Measurements from ENCODE around the gene SLC49A4.

The SLC49A4 gene

DNA sequence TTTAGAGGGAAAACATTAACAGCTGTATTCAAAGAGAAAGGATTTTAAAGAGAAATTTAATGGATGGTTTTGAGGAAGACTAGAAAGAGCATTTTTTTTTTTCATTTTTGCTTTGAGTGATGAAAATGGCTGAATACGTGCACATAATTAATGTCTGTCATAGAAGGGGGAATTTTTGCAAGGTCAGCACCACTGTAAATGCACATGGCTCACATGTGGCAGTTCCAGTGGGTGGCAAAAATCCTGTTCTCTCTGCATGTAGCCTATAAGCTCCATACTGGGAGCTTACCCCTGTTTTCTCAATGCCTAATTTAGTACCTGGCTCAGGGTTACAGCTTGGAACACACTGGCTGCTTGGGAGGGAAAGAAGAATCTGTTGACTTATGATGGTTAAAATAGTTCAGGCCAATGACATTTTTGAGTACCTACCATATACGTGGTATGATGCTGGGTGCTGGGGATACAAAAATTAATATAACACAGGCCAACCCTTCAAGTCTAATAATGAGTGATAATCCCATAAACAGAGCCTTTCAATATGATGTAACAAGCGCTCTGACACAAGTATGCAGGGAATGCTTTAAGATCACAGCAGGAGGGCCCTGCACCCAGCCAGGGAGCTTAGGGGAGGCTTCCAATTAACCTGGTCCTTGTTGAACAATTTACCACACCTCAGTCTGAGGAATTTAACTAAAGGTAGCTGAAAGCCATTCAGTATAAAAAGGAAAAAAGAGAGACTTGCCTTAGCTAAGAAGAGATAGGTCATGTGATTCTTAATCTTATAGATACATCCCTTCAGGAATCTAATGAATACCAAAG, 34.2 kb upstream of the SLC49A4 start:
- DNase-seq (ENCODE audit: low read depth, low spot score) = peak; percentile 64

DNA sequence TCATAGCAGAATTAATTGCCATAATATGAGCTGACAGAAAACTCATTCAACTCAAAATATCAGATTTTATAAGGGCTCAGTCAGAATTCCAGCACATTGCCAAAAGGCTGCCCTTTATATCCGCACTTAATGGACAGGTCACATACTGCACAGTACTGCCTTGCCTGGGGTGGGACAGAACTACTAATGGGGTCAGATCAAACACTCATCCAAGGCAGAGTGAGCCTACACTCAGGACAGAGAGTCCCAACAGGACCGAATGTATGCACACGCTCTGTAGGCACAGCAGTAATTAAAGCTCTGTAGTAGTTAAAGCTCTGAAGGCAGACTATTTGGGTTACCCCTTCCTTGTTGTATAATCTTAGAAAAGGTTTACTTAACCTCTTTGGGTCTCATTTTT, 28.4 kb upstream of the SLC49A4 start:
- DNase-seq (ENCODE audit: low read depth, low spot score) = no peak
- Histone ChIP-seq H3K9me3 (ENCODE audit: low read depth, low read length) (no peaks in the 10 kb centered on the region), H3K9ac (ENCODE audit: insufficient read length) (no peak overlapping the region), H3K36me3 (ENCODE audit: insufficient read depth, low read length) (0 out of 2 replicates have a peak, but pooled peaks cover 9% of the 10 kb centered on the region), H3K4me3 (no peak overlapping the region), H3K27ac (peak overlapping the region; percentile 11; the same call in 1 of the 2 replicates)
- TF ChIP-seq FOXP2 (optimal IDR thresholded peaks at IDR 0.05; ENCODE audit: control extremely low read depth, extremely low read length, insufficient read depth) (no peak), EZH2 (IDR thresholded peaks at IDR 0.05) (no peak), POLR2AphosphoS5 (IDR thresholded peaks at IDR 0.05; ENCODE audit: borderline replicate concordance, low read depth, low read length) (no peak)

More for the DNA sequence above, 34.2 kb upstream of the SLC49A4 start:
- TF ChIP-seq POLR2AphosphoS5 (IDR thresholded peaks at IDR 0.05; ENCODE audit: borderline replicate concordance, low read depth, low read length) = peak; percentile 46; the same call in 1 of the 2 replicates
- TF ChIP-seq EZH2 (IDR thresholded peaks at IDR 0.05) = no peak
- TF ChIP-seq FOXP2 (optimal IDR thresholded peaks at IDR 0.05; ENCODE audit: control extremely low read depth, extremely low read length, insufficient read depth) = peak; percentile 63
- Histone ChIP-seq H3K9ac (ENCODE audit: insufficient read length) (peak overlapping the region; percentile 68), H3K36me3 (ENCODE audit: insufficient read depth, low read length) (0 out of 2 replicates have a peak, but pooled peaks cover 11% of the 10 kb centered on the region), H3K4me3 (peak overlapping the region; percentile 60), H3K27ac (peak overlapping the region; percentile 96), H3K9me3 (ENCODE audit: low read depth, low read length) (no peaks in the 10 kb centered on the region)

DNA sequence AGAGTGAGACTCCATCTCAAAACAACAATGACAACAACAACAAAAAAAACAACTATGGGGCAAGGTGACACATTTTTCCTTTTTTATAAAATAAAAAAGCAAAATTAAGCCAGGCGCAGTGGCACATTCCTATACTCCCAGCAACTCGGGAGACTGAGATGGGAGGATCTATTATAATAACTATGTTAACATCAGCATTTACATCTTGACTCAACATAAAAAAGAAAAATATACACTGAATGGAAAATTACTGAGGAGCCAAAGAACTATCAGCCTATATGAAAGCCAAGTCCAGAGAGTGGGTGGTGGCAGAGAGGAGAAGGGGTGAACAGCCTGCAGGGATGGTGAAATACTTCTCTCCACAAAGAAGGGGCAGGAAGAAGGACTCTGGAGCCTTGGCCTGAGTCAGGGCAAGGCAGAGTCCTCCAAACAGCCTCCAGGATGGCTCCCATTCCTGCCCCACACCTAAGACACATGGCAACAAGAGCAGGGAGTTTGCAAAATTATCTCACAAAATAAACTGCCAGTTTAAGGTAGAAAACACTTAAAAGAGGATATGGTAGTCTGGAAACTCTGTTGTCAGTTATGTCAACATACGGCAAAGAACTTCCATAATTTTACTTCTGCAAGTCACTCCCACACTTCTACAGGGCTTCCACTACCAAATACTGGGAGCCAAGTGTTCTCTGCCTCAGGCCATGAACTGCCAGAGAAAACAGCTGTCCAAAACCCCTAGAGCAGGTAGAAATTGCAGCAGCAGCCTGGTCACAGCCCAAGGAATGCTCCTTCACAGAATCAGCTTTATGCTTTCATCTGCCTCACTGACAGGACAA, 27.1 kb upstream of the SLC49A4 start:
- DNase-seq (ENCODE audit: low read depth, low spot score) = no peak
- Histone ChIP-seq H3K36me3 (ENCODE audit: insufficient read depth, low read length) (0 out of 2 replicates have a peak, but pooled peaks cover 9% of the 10 kb centered on the region), H3K4me3 (no peak overlapping the region), H3K9ac (ENCODE audit: insufficient read length) (no peak overlapping the region), H3K27ac (peak overlapping the region; percentile 70), H3K9me3 (ENCODE audit: low read depth, low read length) (no peaks in the 10 kb centered on the region)
- TF ChIP-seq EZH2 (IDR thresholded peaks at IDR 0.05) = no peak
- no peak for TF ChIP-seq POLR2AphosphoS5 (IDR thresholded peaks at IDR 0.05; ENCODE audit: borderline replicate concordance, low read depth, low read length)
- no peak for TF ChIP-seq FOXP2 (optimal IDR thresholded peaks at IDR 0.05; ENCODE audit: control extremely low read depth, extremely low read length, insufficient read depth)

DNA sequence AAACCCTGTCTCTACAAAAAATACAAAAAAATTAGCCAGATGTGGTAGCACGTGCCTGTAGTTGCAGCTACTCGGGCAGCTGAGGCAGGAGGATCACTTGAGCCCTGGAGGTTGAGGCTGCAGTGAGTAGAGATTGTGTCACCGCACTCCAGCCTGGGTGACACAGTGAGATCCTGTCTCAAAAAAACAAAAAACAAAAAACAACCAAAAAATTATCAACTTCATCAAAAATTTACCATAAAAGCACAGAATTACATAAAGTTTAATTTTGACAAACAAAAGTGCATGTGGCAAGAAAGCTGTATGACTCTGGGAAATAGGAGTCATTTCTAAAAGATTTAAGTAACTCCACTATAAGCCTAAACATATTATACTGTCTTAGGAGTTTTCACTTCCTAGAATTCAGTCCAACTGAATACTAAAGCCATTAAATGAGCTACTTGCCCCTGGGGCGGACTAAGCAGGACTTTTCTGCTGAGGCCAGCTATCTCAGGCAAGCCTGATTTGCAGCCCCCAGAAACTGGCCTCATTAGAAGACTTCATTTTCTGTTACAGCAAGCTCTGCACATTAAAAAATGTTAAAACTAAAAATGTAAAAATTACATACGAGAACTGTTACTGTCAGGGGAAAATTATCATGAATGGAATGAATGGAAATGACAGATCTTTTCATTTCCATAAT, 24.2 kb upstream of the SLC49A4 start:
- peak overlapping the region; percentile 67 for H3K4me3 ChIP-seq
- H3K36me3 ChIP-seq (ENCODE audit: insufficient read depth, low read length) = 0 out of 2 replicates have a peak, but pooled peaks cover 5% of the 10 kb centered on the region
- H3K9me3 ChIP-seq (ENCODE audit: low read depth, low read length) = no peaks in the 10 kb centered on the region
- DNase-seq (ENCODE audit: low read depth, low spot score) = no peak
- H3K27ac ChIP-seq = peak overlapping the region; percentile 96
- TF ChIP-seq EZH2 (IDR thresholded peaks at IDR 0.05) = no peak
- TF ChIP-seq POLR2AphosphoS5 (IDR thresholded peaks at IDR 0.05; ENCODE audit: borderline replicate concordance, low read depth, low read length) = peak; percentile 59; the same call in 1 of the 2 replicates
- H3K9ac ChIP-seq (ENCODE audit: insufficient read length) = peak overlapping the region; percentile 56

DNA sequence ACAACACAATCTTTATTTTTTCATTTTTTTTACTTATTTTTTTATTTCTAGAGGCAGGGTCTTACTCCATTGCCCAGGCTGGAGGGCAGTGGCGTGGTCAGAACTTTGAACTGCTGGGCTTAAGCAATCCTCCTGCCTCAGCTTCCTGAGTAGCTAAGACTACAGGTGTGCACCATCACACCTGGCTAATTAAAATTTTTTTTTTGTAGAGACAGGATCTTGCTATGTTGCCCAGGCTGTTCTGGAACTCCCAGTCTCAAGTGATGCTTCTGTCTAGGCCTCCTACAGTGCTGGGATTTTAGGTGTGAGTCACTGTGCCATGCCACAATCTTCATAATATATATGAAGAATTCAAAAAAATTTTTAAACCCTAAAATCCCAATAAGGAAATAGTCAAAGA, 22.0 kb upstream of the SLC49A4 start:
- Histone ChIP-seq H3K9me3 (ENCODE audit: low read depth, low read length) (no peaks in the 10 kb centered on the region), H3K36me3 (ENCODE audit: insufficient read depth, low read length) (0 out of 2 replicates have a peak, but pooled peaks cover 3% of the 10 kb centered on the region), H3K4me3 (no peak overlapping the region), H3K27ac (no peak overlapping the region), H3K9ac (ENCODE audit: insufficient read length) (no peak overlapping the region)
- TF ChIP-seq EZH2 (IDR thresholded peaks at IDR 0.05) = no peak
- no peak for TF ChIP-seq POLR2AphosphoS5 (IDR thresholded peaks at IDR 0.05; ENCODE audit: borderline replicate concordance, low read depth, low read length)
- no peak for TF ChIP-seq FOXP2 (optimal IDR thresholded peaks at IDR 0.05; ENCODE audit: control extremely low read depth, extremely low read length, insufficient read depth)
- DNase-seq (ENCODE audit: low read depth, low spot score) = no peak

DNA sequence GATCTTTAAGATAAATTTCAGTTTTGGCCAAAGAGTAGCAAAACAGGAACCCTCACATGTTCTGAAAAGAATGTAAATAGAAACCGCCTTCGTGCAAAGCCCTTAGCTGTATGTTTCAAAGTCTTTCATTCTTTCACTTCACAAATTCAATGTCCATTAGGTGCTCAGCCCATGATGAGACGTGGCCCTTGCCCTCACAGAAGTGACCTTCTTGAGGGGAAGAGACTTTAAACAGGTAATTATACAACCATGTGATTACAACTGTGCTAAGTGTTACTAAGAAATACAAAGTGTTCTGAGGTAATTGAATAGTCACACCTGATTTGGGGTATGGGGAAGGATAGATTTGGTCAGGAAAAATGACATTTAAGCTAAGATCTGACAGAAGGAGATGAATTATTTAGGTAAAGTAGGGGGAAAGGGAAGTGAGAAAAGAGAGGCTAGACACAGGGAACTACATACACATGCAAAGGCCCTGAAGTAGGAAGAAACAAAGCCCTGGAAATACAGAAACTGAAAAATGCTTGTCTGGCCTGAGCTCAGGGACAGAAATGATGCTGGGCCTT, 20.8 kb upstream of the SLC49A4 start:
- Histone ChIP-seq H3K9me3 (ENCODE audit: low read depth, low read length) (no peaks in the 10 kb centered on the region), H3K36me3 (ENCODE audit: insufficient read depth, low read length) (0 out of 2 replicates have a peak, but pooled peaks cover 3% of the 10 kb centered on the region), H3K9ac (ENCODE audit: insufficient read length) (no peak overlapping the region), H3K4me3 (no peak overlapping the region), H3K27ac (no peak overlapping the region)
- TF ChIP-seq FOXP2 (optimal IDR thresholded peaks at IDR 0.05; ENCODE audit: control extremely low read depth, extremely low read length, insufficient read depth) = no peak
- no peak for TF ChIP-seq POLR2AphosphoS5 (IDR thresholded peaks at IDR 0.05; ENCODE audit: borderline replicate concordance, low read depth, low read length)
- TF ChIP-seq EZH2 (IDR thresholded peaks at IDR 0.05) = no peak
- DNase-seq (ENCODE audit: low read depth, low spot score) = no peak

DNA sequence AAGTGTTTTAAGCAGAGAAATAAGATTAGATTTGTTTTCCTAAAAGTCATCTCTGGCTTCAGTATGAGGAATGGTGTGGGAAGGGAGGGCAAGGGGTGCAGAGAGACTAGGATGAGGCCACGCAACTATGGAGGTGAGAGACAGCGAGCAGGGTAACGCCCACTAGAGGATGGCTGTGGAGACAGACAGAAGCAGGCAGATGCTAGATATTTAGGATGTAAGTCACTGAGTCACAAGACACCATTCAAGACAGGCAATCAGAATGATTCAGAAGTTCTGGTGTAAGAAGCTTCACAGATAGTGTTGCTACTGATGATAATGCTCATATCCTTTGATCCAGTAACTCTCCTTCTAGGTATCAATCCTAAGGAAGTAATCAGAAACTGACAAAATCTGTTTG, 20.3 kb upstream of the SLC49A4 start:
- Histone ChIP-seq H3K27ac (no peak overlapping the region), H3K9me3 (ENCODE audit: low read depth, low read length) (no peaks in the 10 kb centered on the region), H3K36me3 (ENCODE audit: insufficient read depth, low read length) (0 out of 2 replicates have a peak, but pooled peaks cover 3% of the 10 kb centered on the region), H3K4me3 (no peak overlapping the region), H3K9ac (ENCODE audit: insufficient read length) (no peak overlapping the region)
- TF ChIP-seq EZH2 (IDR thresholded peaks at IDR 0.05) (no peak), POLR2AphosphoS5 (IDR thresholded peaks at IDR 0.05; ENCODE audit: borderline replicate concordance, low read depth, low read length) (no peak), FOXP2 (optimal IDR thresholded peaks at IDR 0.05; ENCODE audit: control extremely low read depth, extremely low read length, insufficient read depth) (no peak)
- no peak for DNase-seq (ENCODE audit: low read depth, low spot score)

Data from SK-N-MC (cell line).